ENCODE measurements around the gene TMEM140. TPM values are rescaled to one million over a fixed set of nuclear protein-coding genes. Genes with fewer than 3 reads are reported as not detected.

Gene TMEM140
- total RNA-seq, 1 experiment from 2014 or later = 0.92 TPM

GRCh38 chr7:135151132-135151531 lies 3.3 kb downstream of the TMEM140 start:
- H3K4me2 ChIP-seq = no peak overlapping the region
- no peaks in the 10 kb centered on the region for H3K36me3 ChIP-seq (ENCODE audit: low read depth)
- POLR2A ChIA-PET (ENCODE audit: unreplicated experiment) = no interaction called here
- CTCF ChIA-PET = no interaction called here
- TF ChIP-seq EZH2 (IDR thresholded peaks at IDR 0.05; ENCODE audit: low read depth) (no peak), CTCF (conservative IDR thresholded peaks at IDR 0.05) (no peak)
- BruUV-seq (replicated peaks) = no TSS peak
- H3K9me3 ChIP-seq (ENCODE audit: insufficient read depth, low read depth) = peaks cover 9% of the 10 kb centered on the region
- no peak overlapping the region for H3K27ac ChIP-seq
- DNase-seq = no peak
- intact Hi-C loops (cut with micrococcal nuclease; ENCODE audit: unreplicated experiment) = no loop called here
- H3K27me3 ChIP-seq (ENCODE audit: insufficient read depth, low read depth) = no peaks in the 10 kb centered on the region
- H3K9me2 ChIP-seq (ENCODE audit: insufficient read depth) = no peaks in the 10 kb centered on the region
- H3K4me3 ChIP-seq = no peak overlapping the region
- H4K20me1 ChIP-seq (ENCODE audit: insufficient read depth) = no peaks in the 10 kb centered on the region
- H3K4me1 ChIP-seq (replicated peaks; ENCODE audit: insufficient read depth) = peaks cover 6% of the 10 kb centered on the region; the same call in 1 of the 2 replicates
- no peak overlapping the region for H2AFZ ChIP-seq
- no peaks in the 10 kb centered on the region for H3K79me2 ChIP-seq (ENCODE audit: low read depth)
- H3F3A ChIP-seq (ENCODE audit: insufficient read depth, low read depth) = peaks cover 6% of the 10 kb centered on the region; the same call in 1 of the 2 replicates

GRCh38 chr7:135151533-135151932 lies 3.7 kb downstream of the TMEM140 start:
- DNase-seq = no peak
- no peaks in the 10 kb centered on the region for H3K36me3 ChIP-seq (ENCODE audit: low read depth)
- BruUV-seq (replicated peaks) = no TSS peak
- no peak overlapping the region for H2AFZ ChIP-seq
- H4K20me1 ChIP-seq (ENCODE audit: insufficient read depth) = no peaks in the 10 kb centered on the region
- intact Hi-C loops (cut with micrococcal nuclease; ENCODE audit: unreplicated experiment) = no loop called here
- no peaks in the 10 kb centered on the region for H3K27me3 ChIP-seq (ENCODE audit: insufficient read depth, low read depth)
- H3K4me2 ChIP-seq = no peak overlapping the region
- ChIA-PET POLR2A (ENCODE audit: unreplicated experiment) (no interaction called here), CTCF (interaction anchor here (0.6 kb wide), 1 partner anchor 364 kb away, joined by 4 read pairs; no protein-coding TSS in a partner anchor)
- no peak for TF ChIP-seq EZH2 (IDR thresholded peaks at IDR 0.05; ENCODE audit: low read depth)
- H3K4me1 ChIP-seq (replicated peaks; ENCODE audit: insufficient read depth) = peaks cover 6% of the 10 kb centered on the region; the same call in 1 of the 2 replicates
- H3K4me3 ChIP-seq = no peak overlapping the region
- no peak overlapping the region for H3K27ac ChIP-seq
- H3F3A ChIP-seq (ENCODE audit: insufficient read depth, low read depth) = peaks cover 6% of the 10 kb centered on the region; the same call in 1 of the 2 replicates
- peaks cover 13% of the 10 kb centered on the region for H3K9me3 ChIP-seq (ENCODE audit: insufficient read depth, low read depth)
- no peaks in the 10 kb centered on the region for H3K9me2 ChIP-seq (ENCODE audit: insufficient read depth)
- H3K79me2 ChIP-seq (ENCODE audit: low read depth) = no peaks in the 10 kb centered on the region

- H3K4me3 ChIP-seq = no peak overlapping the region
- no peak overlapping the region for H3K27ac ChIP-seq
- DNase-seq = no peak
- CTCF ChIA-PET = no interaction called here
- H3K4me2 ChIP-seq = no peak overlapping the region
- POLR2A ChIA-PET (ENCODE audit: unreplicated experiment) = no interaction called here
- TF ChIP-seq CTCF (conservative IDR thresholded peaks at IDR 0.05) (no peak), EZH2 (IDR thresholded peaks at IDR 0.05; ENCODE audit: low read depth) (no peak)
- peaks cover 6% of the 10 kb centered on the region; the same call in 1 of the 2 replicates for H3K4me1 ChIP-seq (replicated peaks; ENCODE audit: insufficient read depth)
- no peaks in the 10 kb centered on the region for H3K9me2 ChIP-seq (ENCODE audit: insufficient read depth)
- H3F3A ChIP-seq (ENCODE audit: insufficient read depth, low read depth) = peaks cover 6% of the 10 kb centered on the region; the same call in 1 of the 2 replicates
- H4K20me1 ChIP-seq (ENCODE audit: insufficient read depth) = no peaks in the 10 kb centered on the region
- no peaks in the 10 kb centered on the region for H3K79me2 ChIP-seq (ENCODE audit: low read depth)
- no peaks in the 10 kb centered on the region for H3K27me3 ChIP-seq (ENCODE audit: insufficient read depth, low read depth)
- no peak overlapping the region for H2AFZ ChIP-seq
- intact Hi-C loops (cut with micrococcal nuclease; ENCODE audit: unreplicated experiment) = no loop called here
- no peaks in the 10 kb centered on the region for H3K36me3 ChIP-seq (ENCODE audit: low read depth)
- BruUV-seq (replicated peaks) = no TSS peak
- peaks cover 20% of the 10 kb centered on the region for H3K9me3 ChIP-seq (ENCODE audit: insufficient read depth, low read depth)
Observed at GRCh38 chr7:135152442-135152841, 4.6 kb downstream of the TMEM140 start.

- Histone ChIP-seq H3K4me3 (no peak overlapping the region), H3K27ac (no peak overlapping the region), H4K20me1 (ENCODE audit: insufficient read depth) (no peaks in the 10 kb centered on the region), H3K4me2 (no peak overlapping the region), H2AFZ (no peak overlapping the region), H3K79me2 (ENCODE audit: low read depth) (no peaks in the 10 kb centered on the region), H3K27me3 (ENCODE audit: insufficient read depth, low read depth) (no peaks in the 10 kb centered on the region), H3K36me3 (ENCODE audit: low read depth) (peaks cover 7% of the 10 kb centered on the region; the same call in 1 of the 2 replicates), H3K4me1 (replicated peaks; ENCODE audit: insufficient read depth) (peaks cover 2% of the 10 kb centered on the region), H3K9me2 (ENCODE audit: insufficient read depth) (no peaks in the 10 kb centered on the region), H3F3A (ENCODE audit: insufficient read depth, low read depth) (no peaks in the 10 kb centered on the region), H3K9me3 (ENCODE audit: insufficient read depth, low read depth) (peaks cover 31% of the 10 kb centered on the region)
- intact Hi-C loops (cut with micrococcal nuclease; ENCODE audit: unreplicated experiment) = no loop called here
- ChIA-PET POLR2A (ENCODE audit: unreplicated experiment) (no interaction called here), CTCF (no interaction called here)
- no TSS peak for BruUV-seq (replicated peaks)
- no peak for DNase-seq
- TF ChIP-seq EZH2 (IDR thresholded peaks at IDR 0.05; ENCODE audit: low read depth) (no peak), CTCF (conservative IDR thresholded peaks at IDR 0.05) (no peak)
Observed at GRCh38 chr7:135154734-135155133, 6.9 kb downstream of the TMEM140 start.
